ENCODE data around the gene MED12L.

- TF ChIP-seq POLR2A (IDR thresholded peaks at IDR 0.05): no peak
- TF ChIP-seq CTCF (IDR thresholded peaks at IDR 0.05): no peak
Observed at GRCh38 chr3:151203051-151203420, 117.6 kb downstream of the MED12L start, which contains the start of gene GPR171.

Measured in ovary (tissue), 3 donors.